ENCODE data around the gene ADGRV1.

DNA sequence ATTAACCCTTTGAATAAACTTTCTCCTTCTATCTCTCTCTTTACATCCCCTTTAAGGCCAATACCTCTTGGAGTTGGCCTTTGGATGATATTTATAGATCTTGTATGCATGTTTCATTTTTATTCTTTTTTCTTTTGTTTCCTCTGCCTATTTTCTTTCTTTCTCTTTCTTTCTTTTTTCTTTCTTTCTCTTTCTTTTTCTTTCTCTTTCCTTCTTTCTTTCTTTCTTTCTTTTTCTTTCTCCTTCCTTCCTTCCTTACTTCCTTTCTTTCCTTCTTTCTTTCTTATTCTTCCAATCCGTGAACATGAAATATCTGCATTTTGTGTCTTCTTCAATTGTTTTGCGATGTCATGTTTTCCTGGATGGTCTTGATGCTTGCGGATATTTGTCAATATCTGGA is 276.1 kb downstream of the ADGRV1 start:
- TF ChIP-seq, protein P1, sequence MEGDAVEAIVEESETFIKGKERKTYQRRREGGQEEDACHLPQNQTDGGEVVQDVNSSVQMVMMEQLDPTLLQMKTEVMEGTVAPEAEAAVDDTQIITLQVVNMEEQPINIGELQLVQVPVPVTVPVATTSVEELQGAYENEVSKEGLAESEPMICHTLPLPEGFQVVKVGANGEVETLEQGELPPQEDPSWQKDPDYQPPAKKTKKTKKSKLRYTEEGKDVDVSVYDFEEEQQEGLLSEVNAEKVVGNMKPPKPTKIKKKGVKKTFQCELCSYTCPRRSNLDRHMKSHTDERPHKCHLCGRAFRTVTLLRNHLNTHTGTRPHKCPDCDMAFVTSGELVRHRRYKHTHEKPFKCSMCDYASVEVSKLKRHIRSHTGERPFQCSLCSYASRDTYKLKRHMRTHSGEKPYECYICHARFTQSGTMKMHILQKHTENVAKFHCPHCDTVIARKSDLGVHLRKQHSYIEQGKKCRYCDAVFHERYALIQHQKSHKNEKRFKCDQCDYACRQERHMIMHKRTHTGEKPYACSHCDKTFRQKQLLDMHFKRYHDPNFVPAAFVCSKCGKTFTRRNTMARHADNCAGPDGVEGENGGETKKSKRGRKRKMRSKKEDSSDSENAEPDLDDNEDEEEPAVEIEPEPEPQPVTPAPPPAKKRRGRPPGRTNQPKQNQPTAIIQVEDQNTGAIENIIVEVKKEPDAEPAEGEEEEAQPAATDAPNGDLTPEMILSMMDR (IDR thresholded peaks at IDR 0.05): no peak
- no peak for TF ChIP-seq BHLHE40 (IDR thresholded peaks at IDR 0.05; ENCODE audit: low read depth, low read length)
- TF ChIP-seq PHF8 (IDR thresholded peaks at IDR 0.05; ENCODE audit: borderline replicate concordance, low read depth): no peak
- no peak for TF ChIP-seq MAFK (IDR thresholded peaks at IDR 0.05; ENCODE audit: partially characterized antibody)
- no peak for TF ChIP-seq JUN (IDR thresholded peaks at IDR 0.05)
- TF ChIP-seq, protein P2, sequence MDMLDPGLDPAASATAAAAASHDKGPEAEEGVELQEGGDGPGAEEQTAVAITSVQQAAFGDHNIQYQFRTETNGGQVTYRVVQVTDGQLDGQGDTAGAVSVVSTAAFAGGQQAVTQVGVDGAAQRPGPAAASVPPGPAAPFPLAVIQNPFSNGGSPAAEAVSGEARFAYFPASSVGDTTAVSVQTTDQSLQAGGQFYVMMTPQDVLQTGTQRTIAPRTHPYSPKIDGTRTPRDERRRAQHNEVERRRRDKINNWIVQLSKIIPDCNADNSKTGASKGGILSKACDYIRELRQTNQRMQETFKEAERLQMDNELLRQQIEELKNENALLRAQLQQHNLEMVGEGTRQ (IDR thresholded peaks at IDR 0.05): no peak
- TF ChIP-seq, protein P3, sequence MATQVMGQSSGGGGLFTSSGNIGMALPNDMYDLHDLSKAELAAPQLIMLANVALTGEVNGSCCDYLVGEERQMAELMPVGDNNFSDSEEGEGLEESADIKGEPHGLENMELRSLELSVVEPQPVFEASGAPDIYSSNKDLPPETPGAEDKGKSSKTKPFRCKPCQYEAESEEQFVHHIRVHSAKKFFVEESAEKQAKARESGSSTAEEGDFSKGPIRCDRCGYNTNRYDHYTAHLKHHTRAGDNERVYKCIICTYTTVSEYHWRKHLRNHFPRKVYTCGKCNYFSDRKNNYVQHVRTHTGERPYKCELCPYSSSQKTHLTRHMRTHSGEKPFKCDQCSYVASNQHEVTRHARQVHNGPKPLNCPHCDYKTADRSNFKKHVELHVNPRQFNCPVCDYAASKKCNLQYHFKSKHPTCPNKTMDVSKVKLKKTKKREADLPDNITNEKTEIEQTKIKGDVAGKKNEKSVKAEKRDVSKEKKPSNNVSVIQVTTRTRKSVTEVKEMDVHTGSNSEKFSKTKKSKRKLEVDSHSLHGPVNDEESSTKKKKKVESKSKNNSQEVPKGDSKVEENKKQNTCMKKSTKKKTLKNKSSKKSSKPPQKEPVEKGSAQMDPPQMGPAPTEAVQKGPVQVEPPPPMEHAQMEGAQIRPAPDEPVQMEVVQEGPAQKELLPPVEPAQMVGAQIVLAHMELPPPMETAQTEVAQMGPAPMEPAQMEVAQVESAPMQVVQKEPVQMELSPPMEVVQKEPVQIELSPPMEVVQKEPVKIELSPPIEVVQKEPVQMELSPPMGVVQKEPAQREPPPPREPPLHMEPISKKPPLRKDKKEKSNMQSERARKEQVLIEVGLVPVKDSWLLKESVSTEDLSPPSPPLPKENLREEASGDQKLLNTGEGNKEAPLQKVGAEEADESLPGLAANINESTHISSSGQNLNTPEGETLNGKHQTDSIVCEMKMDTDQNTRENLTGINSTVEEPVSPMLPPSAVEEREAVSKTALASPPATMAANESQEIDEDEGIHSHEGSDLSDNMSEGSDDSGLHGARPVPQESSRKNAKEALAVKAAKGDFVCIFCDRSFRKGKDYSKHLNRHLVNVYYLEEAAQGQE (IDR thresholded peaks at IDR 0.05): no peak
- TF ChIP-seq MYC (IDR thresholded peaks at IDR 0.05; ENCODE audit: borderline replicate concordance, low read length): no peak
- TF ChIP-seq, protein P4, sequence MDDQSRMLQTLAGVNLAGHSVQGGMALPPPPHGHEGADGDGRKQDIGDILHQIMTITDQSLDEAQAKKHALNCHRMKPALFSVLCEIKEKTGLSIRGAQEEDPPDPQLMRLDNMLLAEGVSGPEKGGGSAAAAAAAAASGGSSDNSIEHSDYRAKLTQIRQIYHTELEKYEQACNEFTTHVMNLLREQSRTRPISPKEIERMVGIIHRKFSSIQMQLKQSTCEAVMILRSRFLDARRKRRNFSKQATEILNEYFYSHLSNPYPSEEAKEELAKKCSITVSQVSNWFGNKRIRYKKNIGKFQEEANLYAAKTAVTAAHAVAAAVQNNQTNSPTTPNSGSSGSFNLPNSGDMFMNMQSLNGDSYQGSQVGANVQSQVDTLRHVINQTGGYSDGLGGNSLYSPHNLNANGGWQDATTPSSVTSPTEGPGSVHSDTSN (IDR thresholded peaks at IDR 0.05): no peak
